Measurements from ENCODE around the gene MYO7B.

The MYO7B gene

GRCh38 chr2:127681976-127682857 lies 146.7 kb downstream of the MYO7B start:
- no peak for DNase-seq (ENCODE audit: low read depth)

- DNase-seq (ENCODE audit: low read depth), result no peak
Measured at GRCh38 chr2:127683056-127683455, 147.6 kb downstream of the MYO7B start.

- DNase-seq (ENCODE audit: low read depth), result no peak
Measured at GRCh38 chr2:127683757-127684156, 148.3 kb downstream of the MYO7B start.

GRCh38 chr2:127685410-127686080 lies 150.1 kb downstream of the MYO7B start:
- DNase-seq (ENCODE audit: low read depth), result no peak
